ENCODE results near the gene SUMO3. TPM values are rescaled to one million over a fixed set of nuclear protein-coding genes. Genes with fewer than 3 reads are reported as not detected.
A peak's percentile ranks its signal among the peaks of the same experiment; 100 is the strongest.

The SUMO3 gene
- total RNA-seq (2016; rRNA removed; fragmentation: Illumina TruSeq; extraction: Trizol): 92.4 and 111 TPM in 2 replicates
- 75.4 and 89.7 TPM in 2 replicates for total RNA-seq (2016; cell fraction: cytosol; rRNA removed; fragmentation: Illumina TruSeq; extraction: Trizol; ENCODE audit: low read depth)
- 95.7 and 103 TPM in 2 replicates for total RNA-seq (2016; cell fraction: insoluble cytoplasmic fraction; rRNA removed; fragmentation: Illumina TruSeq; extraction: Trizol)
- 169 and 187 TPM in 2 replicates for total RNA-seq (2016; cell fraction: membrane; rRNA removed; fragmentation: Illumina TruSeq; extraction: Trizol)
- total RNA-seq (2016; cell fraction: nucleus; rRNA removed; fragmentation: Illumina TruSeq; extraction: Trizol): 37.2 and 43.4 TPM in 2 replicates
- 46.6 and 51.4 TPM in 2 replicates for polyA plus RNA-seq (2011; rRNA removed)
- polyA plus RNA-seq (2011; cell fraction: cytosol; rRNA removed): 69.8 and 78.7 TPM in 2 replicates
- polyA plus RNA-seq (2011; cell fraction: nucleus; rRNA removed): 23.1 and 24.9 TPM in 2 replicates
- polyA plus RNA-seq (2012): 80.3 and 83.9 TPM in 2 replicates
- 129 and 158 TPM in 2 replicates for polyA plus RNA-seq (2016; cell fraction: cytosol; fragmentation: Illumina TruSeq; extraction: Trizol; ENCODE audit: low read depth)
- 154 and 159 TPM in 2 replicates for polyA plus RNA-seq (2016; cell fraction: insoluble cytoplasmic fraction; fragmentation: Illumina TruSeq; extraction: Trizol; ENCODE audit: low read depth)
- 228 and 251 TPM in 2 replicates for polyA plus RNA-seq (2016; cell fraction: membrane; fragmentation: Illumina TruSeq; extraction: Trizol; ENCODE audit: low read depth)
- polyA plus RNA-seq (2016; cell fraction: nucleus; fragmentation: Illumina TruSeq; extraction: Trizol; ENCODE audit: insufficient read depth, low read depth): 69.6 and 74.5 TPM in 2 replicates
- polyA minus RNA-seq (2011; rRNA and poly(A)+ RNA removed; ENCODE audit: low replicate concordance): 52.3 and 76.3 TPM in 2 replicates
- polyA minus RNA-seq (2011; cell fraction: cytosol; rRNA and poly(A)+ RNA removed): 36.4 and 40.4 TPM in 2 replicates
- 19.8 and 23.2 TPM in 2 replicates for polyA minus RNA-seq (2011; cell fraction: nucleus; rRNA and poly(A)+ RNA removed)
- Bru-seq, nascent RNA: percentile 78 among the genes with signal in this experiment
- percentile 94 among the genes with signal in this experiment for BruChase-seq, experiment 1, labeled RNA remaining after a 6-hour chase
- percentile 84 among the genes with signal in this experiment for BruChase-seq, experiment 2, labeled RNA remaining after a 2-hour chase
- long read RNA-seq, experiment 1, transcript SUMO3-201 (4 exons, 1,807 nt): major isoform, 114 of 128 reads
- long read RNA-seq, experiment 1, partial matches to known transcripts: 3 of 128 reads
- long read RNA-seq, experiment 1, other reads (novel, unspliced or antisense): 11 of 128 reads
- long read RNA-seq, experiment 2, transcript SUMO3-201 (4 exons, 1,807 nt): major isoform, 163 of 211 reads
- long read RNA-seq, experiment 2, partial matches to known transcripts: 11 of 211 reads
- long read RNA-seq, experiment 2, other reads (novel, unspliced or antisense): 37 of 211 reads

- Histone ChIP-seq H4K20me1 (ENCODE audit: insufficient read depth, low read length) (peaks cover 9% of the 10 kb centered on the region; the same call in 1 of the 2 replicates), H3K4me3 (replicated peaks in 1 of 3; ENCODE audit: insufficient read depth in 1 of 3, low read depth in 2 of 3, low read length in 3 of 3) (peak within 1 kb of the TSS; percentile 68 to 88 (median 72)), H3K4me2 (ENCODE audit: low read depth, low read length) (peak within 1 kb of the TSS; percentile 80), H3K4me1 (ENCODE audit: insufficient read depth, low read length) (peaks cover 34% of the 10 kb centered on the region), H3K27me3 (ENCODE audit: control insufficient read depth in 1 of 2, insufficient read depth in 2 of 2, low read length in 2 of 2) (no peaks in the 10 kb centered on the region), H3K79me2 (ENCODE audit: insufficient read depth, low read length) (peaks cover 37% of the 10 kb centered on the region), H3K9ac (ENCODE audit: insufficient read depth, low read depth, low read length) (peak within 1 kb of the TSS; percentile 81), H3K27ac (ENCODE audit: extremely low read length, insufficient read depth, low read length) (peak within 1 kb of the TSS; percentile 71), H2AFZ (ENCODE audit: low read length) (no peak within 1 kb of the TSS), H3K36me3 (replicated peaks in 1 of 2; ENCODE audit: control insufficient read depth in 1 of 2, insufficient read depth in 2 of 2, low read length in 2 of 2) (peaks cover 5 to 12% of the 10 kb centered on the region in 2 experiments; a peak in 3 of 5 replicates), H3K9me3 (ENCODE audit: low read length) (peaks cover 14% of the 10 kb centered on the region)
- FAIRE-seq (no peak), ATAC-seq (peak; percentile 65), DNase-seq (ENCODE audit: low spot score) (peak; percentile 51)
- 0% methylated on average over 23 of the region's 108 CpGs for WGBS (ENCODE audit: low lambda C conversion rate)
- POLR2A ChIA-PET: interaction anchor here (0.9 to 1.2 kb wide), 6 partner anchors 13 to 56 kb away, joined by 3 to 7 read pairs (median 6); partner anchors contain the start of genes PTTG1IP and UBE2G2
- CTCF ChIA-PET (ENCODE audit: low intra/inter-chr PET ratio, low total read pairs): no interaction called here
- intact Hi-C loops (cut with micrococcal nuclease; ENCODE audit: unreplicated experiment): loop anchor here (1.0 kb wide), 1 partner anchor 16 kb away; no protein-coding TSS in a partner anchor
- in situ Hi-C loops (cut with HindIII; ENCODE audit: extremely low pct_ligation_motif_present, low pct_unique_long_range_greater_than_20kb): no loop called here
- BruUV-seq (replicated peaks): TSS peak; percentile 77
- no peak for TF ChIP-seq KDM2A (CRISPR knock-in tag; IDR thresholded peaks at IDR 0.05; ENCODE audit: borderline replicate concordance, low read depth)
- 0 out of 2 replicates have a peak, but pooled peaks have one; percentile 29 for TF ChIP-seq KLF6 (CRISPR knock-in tag; IDR thresholded peaks at IDR 0.05)
- no peak for TF ChIP-seq TCF12 (IDR thresholded peaks at IDR 0.05)
- TF ChIP-seq TCF12 (CRISPR knock-in tag; IDR thresholded peaks at IDR 0.05): 0 out of 2 replicates have a peak, but pooled peaks have one; percentile 22
- no peak for TF ChIP-seq KDM4B (CRISPR knock-in tag; IDR thresholded peaks at IDR 0.05)
- TF ChIP-seq DMAP1 (CRISPR knock-in tag; IDR thresholded peaks at IDR 0.05): peak; percentile 37; the same call in 1 of the 2 replicates
- TF ChIP-seq ZNF563 (CRISPR knock-in tag; IDR thresholded peaks at IDR 0.05): peak; percentile 17; the same call in 1 of the 2 replicates
- TF ChIP-seq MYNN (CRISPR knock-in tag; IDR thresholded peaks at IDR 0.05; ENCODE audit: low read depth): no peak
- TF ChIP-seq ZNF124 (CRISPR knock-in tag; IDR thresholded peaks at IDR 0.05): no peak
- TF ChIP-seq GLI4 (CRISPR knock-in tag; IDR thresholded peaks at IDR 0.05; ENCODE audit: borderline replicate concordance): no peak
- TF ChIP-seq MXI1 (IDR thresholded peaks at IDR 0.05; ENCODE audit: borderline replicate concordance, low read depth, low read length): no peak; the same call in 2 of the 3 replicates
- no peak for TF ChIP-seq ZFP37 (CRISPR knock-in tag; IDR thresholded peaks at IDR 0.05; ENCODE audit: borderline replicate concordance)
- TF ChIP-seq HOXA5 (CRISPR knock-in tag; IDR thresholded peaks at IDR 0.05): 0 out of 2 replicates have a peak, but pooled peaks have one; percentile 17
- peak; percentile 76 for TF ChIP-seq RBFOX2 (IDR thresholded peaks at IDR 0.05; ENCODE audit: low read depth, low read length)
- no peak for TF ChIP-seq THYN1 (CRISPR knock-in tag; IDR thresholded peaks at IDR 0.05; ENCODE audit: borderline replicate concordance, low read depth)
- TF ChIP-seq IRX3 (CRISPR knock-in tag; IDR thresholded peaks at IDR 0.05; ENCODE audit: borderline replicate concordance, low read depth): no peak; the same call in none of the 2 replicates
- peak; percentile 70 to 71; a peak in 3 of 4 replicates for TF ChIP-seq POLR2A (IDR thresholded peaks at IDR 0.05; ENCODE audit: insufficient read depth in 1 of 2, low read depth in 2 of 2, low read length in 2 of 2)
- no peak for TF ChIP-seq PAF1 (CRISPR knock-in tag; IDR thresholded peaks at IDR 0.05)
- no peak for TF ChIP-seq ZNF367 (CRISPR knock-in tag; IDR thresholded peaks at IDR 0.05; ENCODE audit: borderline replicate concordance)
- no peak for TF ChIP-seq KMT2A (CRISPR knock-in tag; IDR thresholded peaks at IDR 0.05)
- TF ChIP-seq SIN3B (IDR thresholded peaks at IDR 0.05; ENCODE audit: low read length): no peak
Observed at GRCh38 chr21:44817914-44818639, at the start of gene SUMO3. Gene SUMO3, minus strand, starts transcription at chr21:44818062. Its CDS starts 94 bp downstream, at chr21:44817968.
